ENCODE data around the gene ANO4.

- no peak for TF ChIP-seq CTCF (IDR thresholded peaks at IDR 0.05)
- TF ChIP-seq POLR2A (IDR thresholded peaks at IDR 0.05) = no peak
Measured at GRCh38 chr12:100833282-100833681, 38.7 kb downstream of the ANO4 start.

Data from lower leg skin (tissue), 3 donors.